ENCODE data around the gene ABCD1. TPM values are rescaled to one million over a fixed set of nuclear protein-coding genes. Genes with fewer than 3 reads are reported as not detected.

The ABCD1 gene
- total RNA-seq, 1 experiment from 2014 or later, result 44.9 TPM

DNA sequence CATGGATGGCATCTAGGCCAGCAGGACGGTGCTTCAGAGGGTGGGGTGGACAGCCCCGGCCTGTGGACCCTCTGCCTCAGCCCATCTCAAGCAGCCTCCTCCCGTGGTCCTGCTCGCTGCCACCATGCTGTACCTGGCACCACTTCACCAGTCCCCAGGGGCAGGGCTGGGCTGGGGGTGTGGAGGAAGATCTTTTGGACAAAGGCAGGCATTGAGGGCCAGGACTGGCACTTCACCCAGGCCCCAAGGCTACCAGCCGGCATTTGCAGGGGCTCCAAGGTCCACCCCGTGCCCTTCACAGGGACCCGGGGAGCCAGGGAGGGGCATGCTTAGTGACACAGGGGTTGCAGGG is 40.1 kb downstream of the ABCD1 start:
- Histone ChIP-seq H3K4me1 (replicated peaks; ENCODE audit: insufficient read depth) (peaks cover 7% of the 10 kb centered on the region; the same call in 1 of the 2 replicates), H4K20me1 (ENCODE audit: insufficient read depth) (no peaks in the 10 kb centered on the region), H3K79me2 (ENCODE audit: low read depth) (no peaks in the 10 kb centered on the region), H2AFZ (no peak overlapping the region), H3K9me3 (ENCODE audit: insufficient read depth, low read depth) (no peaks in the 10 kb centered on the region), H3K27ac (no peak overlapping the region), H3K9me2 (ENCODE audit: insufficient read depth) (no peaks in the 10 kb centered on the region), H3K36me3 (ENCODE audit: low read depth) (no peaks in the 10 kb centered on the region), H3F3A (ENCODE audit: insufficient read depth, low read depth) (no peaks in the 10 kb centered on the region), H3K4me2 (peak overlapping the region; percentile 83), H3K4me3 (no peak overlapping the region; the same call in 1 of the 2 replicates), H3K27me3 (ENCODE audit: insufficient read depth, low read depth) (no peaks in the 10 kb centered on the region)
- DNase-seq, result no peak
- TF ChIP-seq EZH2 (IDR thresholded peaks at IDR 0.05; ENCODE audit: low read depth), result no peak
- TF ChIP-seq, protein P1, sequence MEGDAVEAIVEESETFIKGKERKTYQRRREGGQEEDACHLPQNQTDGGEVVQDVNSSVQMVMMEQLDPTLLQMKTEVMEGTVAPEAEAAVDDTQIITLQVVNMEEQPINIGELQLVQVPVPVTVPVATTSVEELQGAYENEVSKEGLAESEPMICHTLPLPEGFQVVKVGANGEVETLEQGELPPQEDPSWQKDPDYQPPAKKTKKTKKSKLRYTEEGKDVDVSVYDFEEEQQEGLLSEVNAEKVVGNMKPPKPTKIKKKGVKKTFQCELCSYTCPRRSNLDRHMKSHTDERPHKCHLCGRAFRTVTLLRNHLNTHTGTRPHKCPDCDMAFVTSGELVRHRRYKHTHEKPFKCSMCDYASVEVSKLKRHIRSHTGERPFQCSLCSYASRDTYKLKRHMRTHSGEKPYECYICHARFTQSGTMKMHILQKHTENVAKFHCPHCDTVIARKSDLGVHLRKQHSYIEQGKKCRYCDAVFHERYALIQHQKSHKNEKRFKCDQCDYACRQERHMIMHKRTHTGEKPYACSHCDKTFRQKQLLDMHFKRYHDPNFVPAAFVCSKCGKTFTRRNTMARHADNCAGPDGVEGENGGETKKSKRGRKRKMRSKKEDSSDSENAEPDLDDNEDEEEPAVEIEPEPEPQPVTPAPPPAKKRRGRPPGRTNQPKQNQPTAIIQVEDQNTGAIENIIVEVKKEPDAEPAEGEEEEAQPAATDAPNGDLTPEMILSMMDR (conservative IDR thresholded peaks at IDR 0.05), result no peak
- intact Hi-C loops (cut with micrococcal nuclease; ENCODE audit: unreplicated experiment), result loop anchor here (1.0 to 5.0 kb wide), 5 partner anchors 40 to 768 kb away; partner anchors contain the start of genes ABCD1 and BCAP31
- no TSS peak for BruUV-seq (replicated peaks)
- CTCF ChIA-PET, result no interaction called here
- POLR2A ChIA-PET (ENCODE audit: unreplicated experiment), result no interaction called here

DNA sequence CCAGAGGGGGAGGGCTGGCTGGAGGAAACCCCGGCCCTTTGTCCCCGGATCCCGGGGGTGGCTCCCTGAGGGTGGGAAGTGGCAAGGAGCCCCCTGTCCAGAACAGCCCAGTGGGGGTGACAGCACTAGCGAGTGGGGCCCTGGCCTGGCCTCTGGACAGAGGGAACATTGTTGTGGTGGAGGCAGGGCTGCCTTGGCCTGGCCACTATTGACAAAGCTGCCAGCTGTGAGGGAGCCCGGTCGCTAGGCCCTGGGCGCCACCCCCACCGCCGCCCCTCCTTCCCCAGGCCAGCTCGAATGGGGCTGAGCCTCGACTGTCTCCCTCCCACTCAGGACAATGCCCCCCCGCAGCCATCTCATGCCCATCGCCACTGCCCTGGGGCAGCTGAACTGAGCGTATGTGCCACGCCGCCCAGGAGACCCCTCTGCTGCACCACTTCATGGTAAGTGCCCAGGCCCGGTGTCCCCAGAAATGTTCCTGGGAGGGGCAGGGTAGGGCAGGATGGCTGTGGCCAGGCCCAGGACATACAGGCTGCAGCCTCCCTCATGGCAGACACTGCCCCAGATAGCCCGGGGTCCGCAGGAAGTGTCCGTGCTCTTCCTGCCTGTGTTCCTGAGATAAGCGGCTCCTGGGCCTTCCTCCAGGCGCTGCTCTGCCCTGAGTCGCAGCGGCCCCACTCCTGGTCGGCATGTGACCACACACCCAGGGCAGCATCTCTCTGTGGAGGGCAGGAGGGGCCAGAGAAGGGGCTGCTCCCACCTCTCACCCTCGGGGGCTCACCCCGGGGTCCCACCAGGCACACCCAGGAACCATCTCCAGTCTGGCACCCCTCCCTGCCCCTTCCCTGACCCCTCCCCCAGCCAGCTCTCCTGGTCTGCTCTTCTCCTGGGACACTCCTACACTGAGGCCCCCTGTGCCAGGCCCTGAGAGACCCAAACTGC is 40.8 kb downstream of the ABCD1 start:
- Histone ChIP-seq H3K79me2 (ENCODE audit: low read depth) (no peaks in the 10 kb centered on the region), H3K9me3 (ENCODE audit: insufficient read depth, low read depth) (no peaks in the 10 kb centered on the region), H3K36me3 (ENCODE audit: low read depth) (no peaks in the 10 kb centered on the region), H3K9me2 (ENCODE audit: insufficient read depth) (no peaks in the 10 kb centered on the region), H3K27me3 (ENCODE audit: insufficient read depth, low read depth) (no peaks in the 10 kb centered on the region), H3K27ac (no peak overlapping the region), H2AFZ (no peak overlapping the region), H3K4me3 (peak overlapping the region; percentile 49; the same call in 1 of the 2 replicates), H3K4me2 (peak overlapping the region; percentile 83), H3K4me1 (replicated peaks; ENCODE audit: insufficient read depth) (peaks cover 7% of the 10 kb centered on the region; the same call in 1 of the 2 replicates), H3F3A (ENCODE audit: insufficient read depth, low read depth) (no peaks in the 10 kb centered on the region), H4K20me1 (ENCODE audit: insufficient read depth) (no peaks in the 10 kb centered on the region)
- POLR2A ChIA-PET (ENCODE audit: unreplicated experiment), result interaction anchor here (0.6 to 0.7 kb wide), 3 partner anchors 44 to 163 kb away, joined by 4 to 9 read pairs (median 4); no protein-coding TSS in a partner anchor
- intact Hi-C loops (cut with micrococcal nuclease; ENCODE audit: unreplicated experiment), result loop anchor here (1.0 to 5.0 kb wide), 2 partner anchors 29 to 767 kb away; partner anchors contain the start of genes IDH3G and SSR4
- no peak for TF ChIP-seq EZH2 (IDR thresholded peaks at IDR 0.05; ENCODE audit: low read depth)
- TF ChIP-seq, protein P1 (conservative IDR thresholded peaks at IDR 0.05), result no peak
- peak in 1 of 2 experiments; percentile 34 for DNase-seq
- BruUV-seq (replicated peaks), result no TSS peak
- CTCF ChIA-PET, result interaction anchor here (0.9 to 1.3 kb wide), 2 partner anchors 119 to 183 kb away, joined by 3 to 4 read pairs; no protein-coding TSS in a partner anchor

DNA sequence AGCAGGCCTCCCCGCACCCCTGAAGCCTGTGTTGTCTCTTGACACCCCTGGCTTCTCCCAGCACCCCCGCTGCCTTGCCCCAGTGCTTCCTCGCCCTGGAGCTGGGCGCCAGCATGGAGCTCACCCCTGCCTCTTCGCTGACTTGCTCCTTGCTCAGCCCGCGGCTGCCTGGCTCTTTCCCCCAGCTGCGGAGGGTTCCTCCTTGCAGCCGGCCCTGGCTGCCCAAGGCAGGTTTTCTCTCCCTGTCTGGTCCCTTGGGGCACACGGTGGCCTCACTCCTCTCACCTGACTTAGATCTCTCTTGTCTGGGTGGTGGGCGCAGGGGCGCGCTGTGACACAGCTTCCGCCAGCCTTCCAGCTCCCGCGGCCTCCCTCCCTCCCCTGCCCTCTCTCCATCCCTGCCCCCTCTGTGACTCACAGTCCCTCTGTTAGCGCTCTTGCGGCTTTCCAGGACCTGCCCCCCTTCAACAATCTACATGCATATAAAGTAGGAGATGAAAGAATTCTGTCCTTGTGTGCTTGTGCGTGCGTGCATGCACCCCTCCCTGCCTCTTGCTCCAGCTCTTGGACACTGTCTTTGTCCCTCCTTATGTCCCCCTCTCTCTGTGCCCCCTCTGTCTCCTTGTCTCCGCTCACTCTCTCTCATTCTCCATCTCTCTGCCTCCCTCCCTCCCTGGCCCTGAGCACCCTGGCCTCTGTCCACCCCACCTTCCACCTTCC is 41.6 kb downstream of the ABCD1 start:
- peak; percentile 49 to 61 for DNase-seq
- no peaks in the 10 kb centered on the region for H4K20me1 ChIP-seq (ENCODE audit: insufficient read depth)
- peak overlapping the region; percentile 72 for H3K4me2 ChIP-seq
- no peak for TF ChIP-seq EZH2 (IDR thresholded peaks at IDR 0.05; ENCODE audit: low read depth)
- TF ChIP-seq, protein P1 (conservative IDR thresholded peaks at IDR 0.05), result no peak
- ChIA-PET POLR2A (ENCODE audit: unreplicated experiment) (interaction anchor here (0.6 to 0.7 kb wide), 3 partner anchors 45 to 162 kb away, joined by 4 to 9 read pairs (median 4); no protein-coding TSS in a partner anchor), CTCF (interaction anchor here (0.6 to 1.3 kb wide), 3 partner anchors 118 to 182 kb away, joined by 3 to 17 read pairs (median 4); no protein-coding TSS in a partner anchor)
- no peaks in the 10 kb centered on the region for H3F3A ChIP-seq (ENCODE audit: insufficient read depth, low read depth)
- no peaks in the 10 kb centered on the region for H3K27me3 ChIP-seq (ENCODE audit: insufficient read depth, low read depth)
- no peak overlapping the region for H3K27ac ChIP-seq
- no peaks in the 10 kb centered on the region for H3K9me3 ChIP-seq (ENCODE audit: insufficient read depth, low read depth)
- H3K4me1 ChIP-seq (replicated peaks; ENCODE audit: insufficient read depth), result peaks cover 7% of the 10 kb centered on the region; the same call in 1 of the 2 replicates
- H3K79me2 ChIP-seq (ENCODE audit: low read depth), result no peaks in the 10 kb centered on the region
- no peaks in the 10 kb centered on the region for H3K9me2 ChIP-seq (ENCODE audit: insufficient read depth)
- no peak overlapping the region for H2AFZ ChIP-seq
- TSS peak; percentile 26 for BruUV-seq (replicated peaks)
- H3K4me3 ChIP-seq, result peak overlapping the region; percentile 49; the same call in 1 of the 2 replicates
- intact Hi-C loops (cut with micrococcal nuclease; ENCODE audit: unreplicated experiment), result loop anchor here (1.0 to 5.0 kb wide), 2 partner anchors 28 to 766 kb away; partner anchors contain the start of genes IDH3G and SSR4
- no peaks in the 10 kb centered on the region for H3K36me3 ChIP-seq (ENCODE audit: low read depth)

Data from PC-9 (cell line).